LoVo (cell line): ENCODE results near the gene PRDM16.

ENCODE experiments used
- DNase-seq: peaks from one replicate; pipeline ENCODE4 v3.0.0-alpha.2; 2016; ENCODE audit warnings: low spot score

PRDM16 gene

DNA sequence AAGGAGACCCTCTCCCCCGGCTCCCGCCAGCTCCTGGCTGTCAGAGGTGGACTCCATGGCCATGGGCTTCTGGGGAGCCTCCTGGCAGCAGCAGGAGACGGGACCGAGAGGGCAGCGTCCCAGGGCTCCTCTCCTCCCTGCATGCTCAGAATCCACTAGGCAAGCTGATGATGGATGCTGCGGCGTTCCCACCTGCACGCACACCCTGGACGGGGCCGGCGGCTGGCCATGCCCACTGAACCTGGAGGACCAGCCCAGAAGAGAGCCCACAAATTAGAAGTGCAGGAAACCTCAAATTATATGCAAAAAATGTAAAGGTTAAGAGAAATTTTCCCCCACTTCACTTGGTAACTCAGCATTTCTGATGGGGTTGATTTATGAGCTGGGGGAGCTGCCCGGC lies 308.2 kb downstream of the PRDM16 start:
- DNase-seq: no peak

GRCh38 chr1:3377604-3378279 lies 308.7 kb downstream of the PRDM16 start:
- DNase-seq: no peak

DNA sequence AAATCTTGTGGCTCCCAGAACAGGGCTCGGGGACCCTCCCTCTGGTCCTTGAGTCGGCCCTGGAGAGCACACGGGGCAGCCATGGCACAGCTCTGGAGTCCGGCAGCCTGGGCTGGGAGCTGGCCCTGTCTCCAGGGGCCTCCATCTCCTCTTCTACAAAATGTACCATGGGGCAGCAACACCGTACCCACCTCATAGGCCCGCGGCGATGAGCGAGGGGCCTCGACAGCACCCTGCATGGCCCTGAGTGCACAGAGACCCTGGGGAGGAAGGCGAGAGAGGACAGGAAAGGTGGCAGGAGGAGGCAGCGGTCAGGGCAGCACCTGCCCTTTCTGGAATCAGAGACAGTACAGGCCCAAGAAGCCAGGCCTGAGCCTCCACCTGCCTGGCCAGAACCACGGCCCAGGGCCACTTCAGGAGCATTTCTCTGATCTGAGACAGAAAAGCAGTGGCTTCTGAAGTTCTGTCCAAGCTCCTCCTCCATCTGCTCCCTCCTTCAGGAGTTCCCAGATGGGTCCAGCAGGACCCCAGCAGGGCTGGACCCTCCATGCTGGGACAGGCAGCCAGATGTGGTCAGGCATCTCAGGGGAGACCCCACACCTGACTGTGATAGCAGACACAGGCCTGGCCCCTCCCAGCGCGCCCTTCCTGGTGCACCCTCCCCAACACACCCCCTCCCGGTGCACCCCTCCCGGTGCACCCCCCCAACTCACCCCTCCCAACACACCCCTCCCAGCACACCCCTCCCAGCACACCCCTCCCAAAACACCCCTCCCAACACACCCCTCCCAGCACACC lies 309.6 kb downstream of the PRDM16 start:
- DNase-seq: no peak

GRCh38 chr1:3379934-3380333 lies 310.9 kb downstream of the PRDM16 start:
- DNase-seq: no peak

- DNase-seq: no peak
Measured at GRCh38 chr1:3380469-3380868, 311.5 kb downstream of the PRDM16 start.

- DNase-seq: no peak
Measured at GRCh38 chr1:3381901-3382300, 312.9 kb downstream of the PRDM16 start.

GRCh38 chr1:3382326-3383057 lies 313.5 kb downstream of the PRDM16 start:
- no peak for DNase-seq

DNA sequence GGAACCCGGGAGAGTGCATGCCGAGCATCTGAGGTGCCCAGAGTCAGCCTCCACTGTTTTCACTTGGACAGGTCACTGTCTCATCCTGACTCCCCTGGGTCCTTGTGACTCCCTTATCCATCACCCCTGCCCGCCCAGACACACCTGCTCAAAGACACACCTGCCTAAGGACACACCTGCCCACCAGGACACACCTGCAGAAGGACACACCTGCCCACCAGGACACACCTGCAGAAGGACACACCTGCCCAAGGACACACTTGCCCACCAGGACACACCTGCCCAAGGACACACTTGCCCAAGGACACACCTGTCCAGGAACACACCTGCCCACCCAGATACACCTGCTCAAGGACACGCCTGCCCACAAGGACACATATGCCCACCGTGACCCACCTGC lies 314.7 kb downstream of the PRDM16 start:
- no peak for DNase-seq

GRCh38 chr1:3384407-3384806 lies 315.4 kb downstream of the PRDM16 start:
- no peak for DNase-seq

GRCh38 chr1:3386205-3387002 lies 317.4 kb downstream of the PRDM16 start:
- no peak for DNase-seq

DNA sequence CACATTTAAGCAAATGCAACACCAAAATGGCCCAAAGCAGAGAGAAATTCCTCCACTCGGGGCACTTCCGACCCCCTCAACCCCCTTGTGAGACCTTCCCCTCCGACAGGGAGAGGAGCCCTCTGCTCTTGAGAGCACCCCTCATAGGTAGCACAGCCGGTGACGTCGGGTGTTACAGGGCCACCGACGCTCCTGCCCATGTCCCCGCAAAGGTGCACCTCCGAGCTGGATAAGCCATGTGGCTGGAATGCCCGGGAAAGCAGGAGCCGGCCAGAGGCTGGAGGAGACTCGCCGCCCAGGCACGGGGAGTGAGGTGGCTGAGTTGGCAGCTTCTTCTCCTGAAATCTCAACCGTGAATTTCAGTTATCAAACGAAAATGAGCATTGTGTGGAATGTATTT lies 318.4 kb downstream of the PRDM16 start:
- DNase-seq: no peak

DNA sequence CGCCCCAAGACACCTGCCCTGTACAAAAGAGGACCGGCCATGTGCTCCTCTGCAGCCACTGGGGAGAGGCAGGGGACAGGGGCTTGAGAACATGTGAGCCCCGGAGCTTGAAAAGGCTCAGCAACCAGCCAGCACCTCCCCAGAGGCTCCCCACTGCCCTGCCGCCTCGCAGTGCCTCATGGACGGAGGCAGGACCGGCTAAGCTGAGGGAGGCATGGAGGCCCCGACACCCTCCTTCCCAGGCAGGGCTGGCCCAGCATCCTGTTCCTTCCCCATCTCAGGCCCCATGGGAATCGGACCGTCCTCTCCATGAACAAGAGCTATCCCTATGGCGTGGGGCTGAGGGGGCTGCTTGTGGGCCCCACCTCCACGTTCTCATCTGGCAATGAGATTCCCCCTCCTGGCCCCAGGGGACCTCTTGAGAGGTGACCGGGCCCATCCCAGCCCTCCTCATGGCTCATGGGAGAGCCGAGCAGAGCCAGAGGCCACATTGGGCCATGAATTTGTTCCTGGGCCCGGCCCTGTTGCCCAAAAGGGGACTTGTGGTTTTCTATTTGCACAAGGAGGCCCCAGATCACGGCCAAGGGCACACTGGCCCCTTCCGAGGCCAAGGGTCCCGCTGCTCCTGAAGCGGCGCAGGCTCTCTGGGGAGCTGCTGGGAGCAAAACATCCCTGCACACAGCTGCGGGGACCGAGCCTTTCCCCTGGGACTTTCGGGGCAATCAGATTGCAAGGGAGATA lies 320.3 kb downstream of the PRDM16 start:
- DNase-seq: no peak

GRCh38 chr1:3390291-3390690 lies 321.3 kb downstream of the PRDM16 start:
- DNase-seq: no peak

DNA sequence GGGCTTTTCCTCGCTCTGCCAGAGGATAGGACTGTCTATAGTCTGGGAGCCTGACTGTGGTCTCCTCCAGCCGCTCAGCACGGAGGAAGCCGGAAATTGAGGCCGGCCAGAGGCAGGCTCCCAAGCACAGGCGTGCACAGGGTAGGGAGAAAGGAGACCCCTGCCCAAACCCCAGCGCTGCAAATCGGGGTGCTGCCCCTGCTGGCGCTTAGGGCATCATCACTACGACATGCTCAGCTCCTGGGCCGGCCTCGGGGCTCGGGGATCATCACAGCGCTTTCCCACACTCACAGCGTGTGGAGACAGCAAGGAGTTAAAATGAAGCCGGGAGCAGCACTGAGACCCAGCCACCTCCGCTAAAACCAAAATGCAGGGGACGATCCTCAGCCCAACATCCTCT lies 322.7 kb downstream of the PRDM16 start:
- no peak for DNase-seq

DNA sequence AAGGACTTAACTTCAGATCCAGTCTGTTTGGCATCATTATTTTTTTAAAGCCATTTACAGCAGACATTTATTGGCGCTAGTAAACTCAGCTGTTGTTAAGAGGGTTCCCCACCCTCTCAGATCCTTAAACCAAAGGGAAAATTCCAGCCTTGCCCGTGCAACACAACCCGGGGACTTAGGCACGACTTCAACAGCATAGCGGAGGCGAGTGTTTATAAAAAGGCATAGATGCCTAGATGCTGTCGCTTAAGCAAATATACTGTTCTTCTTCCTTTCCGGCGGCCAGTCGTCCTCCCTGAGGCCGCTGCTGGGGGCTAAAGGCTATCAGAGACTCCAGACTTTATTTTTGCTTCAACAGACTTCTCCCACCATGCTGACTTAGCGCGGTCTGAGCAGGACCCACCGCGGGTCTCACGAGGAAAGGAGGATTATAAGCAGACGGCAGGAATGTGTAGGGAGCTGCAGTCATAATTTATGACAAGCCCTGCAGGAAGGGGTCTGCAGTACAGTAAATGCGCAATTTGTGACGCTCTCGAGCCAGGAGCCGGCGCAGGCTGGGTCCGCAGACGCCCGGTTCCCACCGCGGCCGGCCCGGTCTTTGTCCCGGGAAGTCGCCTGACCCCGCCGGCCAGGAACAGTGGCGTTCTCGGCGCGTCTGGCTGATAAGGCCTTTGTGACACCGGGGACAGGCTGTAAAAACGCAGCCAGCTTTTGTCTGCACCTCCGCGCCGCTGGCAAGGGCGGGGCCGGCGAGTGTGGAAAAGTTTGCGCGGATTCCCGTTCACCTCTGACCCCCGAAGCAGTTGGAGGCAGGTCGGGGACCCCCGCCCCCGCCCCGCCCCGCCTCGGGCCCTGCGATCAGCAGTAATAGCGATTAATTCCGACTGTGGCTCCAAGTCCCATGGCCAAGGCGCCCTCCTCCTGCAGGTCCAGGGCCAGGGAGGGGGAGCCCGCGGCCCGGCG lies 324.3 kb downstream of the PRDM16 start:
- no peak for DNase-seq

DNA sequence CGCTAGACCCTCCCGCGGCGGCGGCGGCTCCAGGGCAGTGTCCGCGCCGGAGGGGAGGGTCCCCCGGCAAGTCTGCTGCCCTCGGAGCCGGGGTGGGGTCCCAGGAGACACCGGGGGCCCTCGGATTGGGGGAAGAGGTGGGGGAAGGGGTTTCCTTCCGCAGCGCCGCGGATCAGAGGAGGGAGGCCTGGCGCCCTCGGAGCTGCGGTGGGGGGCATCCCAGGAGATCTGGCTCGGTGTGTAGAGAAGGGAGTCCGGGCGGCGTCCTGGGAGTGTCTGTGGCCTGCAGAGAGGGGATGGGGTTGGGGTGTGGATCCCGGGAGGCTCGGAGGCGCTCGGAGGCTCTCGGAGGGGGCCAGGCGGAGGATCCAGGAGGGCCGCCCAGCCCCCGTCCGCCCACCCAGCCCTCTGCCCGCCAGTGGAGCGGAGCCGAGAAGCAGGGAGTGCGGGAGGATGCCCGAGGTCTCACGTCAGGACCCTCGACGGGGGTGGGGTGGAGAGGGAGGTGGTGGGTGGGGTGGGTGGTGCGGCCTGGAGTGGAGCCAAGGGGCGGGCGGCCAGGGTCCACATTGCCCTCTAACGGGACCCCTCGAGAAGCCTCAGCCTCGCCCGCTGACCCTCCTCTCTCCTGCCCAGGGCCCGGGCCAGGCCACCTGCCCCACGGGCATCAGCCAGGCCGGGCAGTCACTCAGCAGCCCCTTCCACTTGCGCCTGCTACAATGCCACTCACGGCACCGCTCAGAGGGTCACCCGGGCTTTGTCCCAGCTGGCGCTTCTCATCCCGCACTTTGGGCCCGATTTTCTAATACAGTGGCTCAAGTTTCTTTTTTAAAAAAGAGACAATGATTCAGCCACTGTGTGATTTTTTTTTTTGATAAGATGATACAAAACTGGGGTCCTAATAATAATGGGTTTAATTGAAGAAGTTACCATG lies 325.3 kb downstream of the PRDM16 start:
- DNase-seq: no peak

DNA sequence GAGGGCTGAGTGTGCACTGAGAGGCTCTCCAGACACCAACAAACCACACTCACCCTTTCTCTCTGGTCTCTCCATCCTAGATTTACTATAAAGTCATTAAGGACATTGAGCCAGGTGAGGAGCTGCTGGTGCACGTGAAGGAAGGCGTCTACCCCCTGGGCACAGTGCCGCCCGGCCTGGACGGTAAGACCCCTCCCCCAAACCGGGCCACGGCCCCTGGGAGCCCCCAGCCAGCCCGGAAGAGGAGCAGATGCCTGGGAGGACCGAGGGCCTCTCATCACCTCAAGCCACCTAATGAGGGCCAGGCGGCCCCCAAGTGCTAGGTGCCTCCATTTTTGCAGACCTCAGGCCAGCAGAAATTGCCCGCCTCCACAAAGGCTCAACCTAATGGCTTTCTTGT lies 327.4 kb downstream of the PRDM16 start:
- DNase-seq: no peak

DNA sequence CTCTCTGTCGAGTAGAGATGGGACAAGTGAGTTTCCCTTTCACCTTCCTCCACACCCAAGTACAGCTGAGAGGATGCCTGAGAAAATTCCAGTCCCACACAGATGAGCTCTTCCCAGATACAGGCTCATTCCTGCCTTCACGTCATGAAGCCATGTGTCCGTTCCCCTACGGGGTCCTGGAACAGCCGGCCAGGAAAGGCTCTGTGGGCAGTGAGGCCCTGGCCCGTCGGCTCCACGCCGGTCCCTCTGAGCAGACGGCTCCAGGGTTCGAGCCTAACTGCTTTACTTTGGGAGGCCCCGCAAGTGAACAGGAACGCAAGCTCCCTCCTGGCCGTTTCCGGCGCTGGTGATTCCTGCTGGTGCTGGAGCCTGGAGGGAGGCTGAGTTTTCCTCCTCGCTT lies 328.3 kb downstream of the PRDM16 start:
- DNase-seq: no peak
